Mesenteric fat pad (tissue), 1 donor: ENCODE data around the gene MPND. TPM values are rescaled to one million over a fixed set of nuclear protein-coding genes. Genes with fewer than 3 reads are reported as not detected.

Experiments
- DNase-seq: peaks from one replicate; pipeline ENCODE4 v3.0.0-alpha.2; 2020; ENCODE audit warnings: low spot score
- total RNA-seq: library from RNA; stranded (reverse); fragmentation: NEBNext Ultra II Directional; extraction: Animal tissue kit (Norgen Biotek cat#: 25700); gene quantifications from one replicate; pipeline ENCODE4 v1.2.1, GENCODE V29; 2021
- donor health status: DM: yes; HTN: yes; CAD: no.

The MPND gene
- total RNA-seq, 1 donor from 2014 or later, result 14.4 TPM

GRCh38 chr19:4376991-4377781 is 33.8 kb downstream of the MPND start:
- no peak for DNase-seq

DNA sequence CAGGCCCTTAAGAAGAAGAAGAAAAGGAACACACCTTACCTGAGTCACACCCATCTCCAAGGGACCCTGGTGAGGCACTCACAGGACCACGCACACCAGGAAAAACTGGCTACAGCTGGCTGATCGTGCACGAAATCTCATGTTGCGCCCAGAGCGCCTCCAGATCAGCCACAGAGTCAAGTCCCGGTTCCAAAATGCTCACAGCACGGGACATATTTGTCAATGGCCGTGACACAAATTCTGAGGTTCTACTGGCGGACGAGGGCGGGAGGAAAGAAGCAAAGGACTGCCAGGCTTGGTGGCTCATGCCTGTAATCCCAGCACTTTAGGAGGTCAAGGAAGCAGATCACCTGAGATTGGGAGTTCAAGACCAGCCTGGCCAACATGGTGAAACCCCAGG is 35.5 kb downstream of the MPND start:
- DNase-seq, result no peak

- no peak for DNase-seq
Measured at GRCh38 chr19:4379383-4380253, 36.3 kb downstream of the MPND start.

GRCh38 chr19:4380254-4380727 is 36.9 kb downstream of the MPND start:
- no peak for DNase-seq

- DNase-seq, result no peak
Measured at GRCh38 chr19:4385291-4386040, 42.1 kb downstream of the MPND start.

GRCh38 chr19:4386041-4386782 is 42.9 kb downstream of the MPND start:
- DNase-seq, result no peak

- no peak for DNase-seq
Measured at GRCh38 chr19:4388337-4389063, 45.1 kb downstream of the MPND start.

- DNase-seq, result no peak
Measured at GRCh38 chr19:4389064-4389375, 45.7 kb downstream of the MPND start.

DNA sequence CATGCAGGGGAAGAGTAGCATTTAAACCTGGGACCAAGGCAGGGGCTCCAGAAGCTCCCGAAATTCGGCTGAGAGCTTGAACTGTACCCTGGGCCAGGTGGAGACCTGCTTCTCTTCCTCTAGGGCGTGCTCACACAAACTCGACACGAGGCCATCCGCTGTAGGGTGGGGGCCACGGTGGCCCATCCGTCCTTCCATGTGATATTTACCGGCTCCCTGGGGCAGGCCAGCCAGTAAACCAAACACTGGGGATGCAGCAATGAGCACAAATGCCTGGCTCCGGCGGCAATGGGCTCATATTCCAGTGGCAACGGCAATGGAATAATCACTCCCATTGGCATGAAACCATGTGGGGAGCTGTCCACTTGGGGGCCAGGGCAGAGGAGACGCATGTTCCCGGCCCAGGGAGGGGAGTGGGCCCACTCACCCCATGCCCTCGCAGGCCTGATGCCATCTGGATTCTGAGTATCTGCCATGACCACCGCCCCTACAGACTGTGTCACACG is 46.2 kb downstream of the MPND start:
- no peak for DNase-seq

GRCh38 chr19:4390017-4390566 is 46.7 kb downstream of the MPND start:
- DNase-seq, result no peak

GRCh38 chr19:4390567-4391305 is 47.4 kb downstream of the MPND start:
- DNase-seq, result no peak

GRCh38 chr19:4391306-4391693 is 47.9 kb downstream of the MPND start:
- DNase-seq, result no peak

DNA sequence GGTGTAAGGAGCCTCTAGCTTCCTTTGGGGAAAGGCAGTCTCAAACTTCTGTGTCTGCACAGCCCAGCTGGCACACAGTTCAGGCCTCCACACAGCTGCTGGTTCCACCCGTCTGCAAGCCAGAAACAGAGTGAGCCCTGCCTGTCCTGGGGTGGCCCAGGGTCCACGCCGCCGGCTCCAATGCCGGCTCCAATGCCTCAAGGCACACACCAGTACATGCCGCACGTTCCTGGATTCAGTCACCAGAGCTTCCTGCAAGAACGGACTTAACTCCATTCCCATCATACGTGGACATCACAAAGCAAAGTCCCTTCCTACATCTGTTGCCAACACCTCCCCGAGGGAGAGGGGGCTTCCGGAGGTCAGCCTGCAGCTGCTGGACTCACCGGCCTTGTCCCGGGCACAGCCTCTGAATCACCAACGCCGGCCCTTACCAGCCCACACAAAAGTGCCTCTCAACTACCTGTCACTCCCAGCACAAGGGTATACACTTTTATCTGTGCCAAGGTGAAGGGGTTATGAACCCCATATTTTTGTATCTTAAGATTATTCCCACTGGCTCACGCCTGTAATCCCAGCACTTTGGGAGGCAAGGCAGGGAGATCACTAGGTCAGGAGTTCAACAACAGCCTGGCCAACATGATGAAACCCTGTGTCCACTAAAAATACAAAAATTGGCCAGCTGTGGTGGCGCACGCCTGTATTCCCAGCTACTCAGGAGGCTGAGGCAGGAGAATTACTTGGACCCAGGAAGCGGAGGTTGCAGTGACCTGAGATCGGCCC is 48.5 kb downstream of the MPND start:
- no peak for DNase-seq

GRCh38 chr19:4393947-4394590 is 50.7 kb downstream of the MPND start:
- DNase-seq, result no peak

DNA sequence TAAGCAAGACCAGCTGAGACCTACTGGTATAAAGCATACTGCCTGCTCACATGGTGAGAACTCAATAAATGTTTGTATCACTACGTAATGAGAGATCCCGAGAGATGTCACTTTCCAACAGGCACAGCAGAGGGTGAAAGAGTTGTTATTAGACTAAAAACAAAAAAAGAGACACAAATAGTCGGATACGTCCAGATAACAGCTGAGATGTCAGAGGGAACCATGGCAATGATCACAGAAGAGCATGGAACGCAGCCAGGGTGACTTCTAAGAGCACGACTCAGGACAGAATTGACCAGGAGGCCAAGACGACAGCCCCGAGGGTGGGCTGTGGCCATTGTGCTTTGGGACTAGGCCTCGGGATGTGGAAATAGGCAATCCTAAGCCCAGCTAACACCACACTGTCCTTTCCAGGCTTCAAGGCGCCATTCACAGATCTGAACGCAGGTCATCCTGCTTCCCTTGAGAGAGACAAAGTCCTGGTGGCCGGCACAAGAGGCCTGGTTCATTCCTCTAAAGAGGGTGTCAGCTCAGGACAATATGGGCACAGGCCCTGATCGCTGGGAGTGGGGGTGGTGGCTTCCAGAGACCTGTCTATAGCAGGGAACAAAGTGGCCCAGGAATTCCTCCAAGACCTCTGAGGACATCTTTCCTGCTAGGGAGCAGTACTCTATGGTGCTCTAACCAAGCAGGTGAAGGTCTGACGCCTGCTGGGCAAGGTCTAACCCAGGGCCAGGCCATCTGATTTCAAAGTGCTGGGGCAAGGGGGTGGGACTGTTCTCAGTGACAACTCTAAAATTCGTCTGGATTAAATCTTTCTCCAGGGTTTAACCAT is 53.8 kb downstream of the MPND start:
- DNase-seq, result no peak

DNA sequence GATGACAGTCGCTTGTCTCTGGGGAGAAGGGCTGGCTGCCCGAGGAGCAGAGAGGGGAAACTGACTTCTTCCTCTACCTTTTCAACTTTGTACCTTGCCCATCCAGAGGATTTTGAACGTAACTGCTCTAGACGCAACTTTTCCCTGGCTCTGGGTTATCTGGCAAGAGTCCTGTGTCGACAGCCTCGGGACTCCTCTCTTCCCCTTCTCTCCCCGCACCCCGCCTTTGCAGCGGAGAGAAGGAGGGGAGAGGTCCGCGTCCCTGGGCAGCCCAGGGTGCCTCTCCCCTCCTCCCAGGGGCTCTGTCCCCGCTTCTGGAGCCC is 56.4 kb downstream of the MPND start:
- no peak for DNase-seq
